ENCODE measurements around the gene POMGNT1. TPM values are rescaled to one million over a fixed set of nuclear protein-coding genes. Genes with fewer than 3 reads are reported as not detected.
A peak's percentile ranks its signal among the peaks of the same experiment; 100 is the strongest.

POMGNT1 gene
- total and polyA plus RNA-seq, 7 donors = 63.1 to 100 (median 81.1) TPM

- intact Hi-C loops (cut with DNase I) = loop anchor here in 1 of 2 donors (2.0 kb wide), 1 partner anchor 39 kb away; the partner anchor contains the start of gene PIK3R3
- H3K4me3 ChIP-seq = no peak overlapping the region
- no peaks in the 10 kb centered on the region for H3K9me3 ChIP-seq
- H3K27ac ChIP-seq = peak overlapping the region; percentile 32
- TF ChIP-seq CTCF (IDR thresholded peaks at IDR 0.05) = no peak
- WGBS, 3 donors = 17 to 33% (median 23%) methylated on average over 6 of the region's 6 CpGs
- no peaks in the 10 kb centered on the region for H3K36me3 ChIP-seq (ENCODE audit: insufficient read depth in 1 of 2, low read depth in 1 of 2)
- no peaks in the 10 kb centered on the region for H3K27me3 ChIP-seq (ENCODE audit: insufficient read depth in 3 of 3, low read length in 2 of 3)
- DNase-seq (no peak), ATAC-seq (no peak)
- peaks cover 43% of the 10 kb centered on the region for H3K4me1 ChIP-seq
Observed at GRCh38 chr1:46171871-46172270, 26.4 kb downstream of the POMGNT1 start.

GRCh38 chr1:46171351-46171750 is 26.9 kb downstream of the POMGNT1 start:
- Histone ChIP-seq H3K27ac (peak overlapping the region; percentile 32), H3K4me3 (no peak overlapping the region), H3K9me3 (no peaks in the 10 kb centered on the region), H3K4me1 (peaks cover 43% of the 10 kb centered on the region), H3K27me3 (ENCODE audit: insufficient read depth in 3 of 3, low read length in 2 of 3) (no peaks in the 10 kb centered on the region), H3K36me3 (ENCODE audit: insufficient read depth in 1 of 2, low read depth in 1 of 2) (no peaks in the 10 kb centered on the region)
- WGBS, 3 donors = 48 to 68% (median 51%) methylated on average over 8 of the region's 8 CpGs
- TF ChIP-seq CTCF (IDR thresholded peaks at IDR 0.05) = no peak
- ATAC-seq = peak in 1 of 4 donors; percentile 17
- intact Hi-C loops (cut with DNase I) = no loop called here
- peak; percentile 28 to 63 for DNase-seq

DNA sequence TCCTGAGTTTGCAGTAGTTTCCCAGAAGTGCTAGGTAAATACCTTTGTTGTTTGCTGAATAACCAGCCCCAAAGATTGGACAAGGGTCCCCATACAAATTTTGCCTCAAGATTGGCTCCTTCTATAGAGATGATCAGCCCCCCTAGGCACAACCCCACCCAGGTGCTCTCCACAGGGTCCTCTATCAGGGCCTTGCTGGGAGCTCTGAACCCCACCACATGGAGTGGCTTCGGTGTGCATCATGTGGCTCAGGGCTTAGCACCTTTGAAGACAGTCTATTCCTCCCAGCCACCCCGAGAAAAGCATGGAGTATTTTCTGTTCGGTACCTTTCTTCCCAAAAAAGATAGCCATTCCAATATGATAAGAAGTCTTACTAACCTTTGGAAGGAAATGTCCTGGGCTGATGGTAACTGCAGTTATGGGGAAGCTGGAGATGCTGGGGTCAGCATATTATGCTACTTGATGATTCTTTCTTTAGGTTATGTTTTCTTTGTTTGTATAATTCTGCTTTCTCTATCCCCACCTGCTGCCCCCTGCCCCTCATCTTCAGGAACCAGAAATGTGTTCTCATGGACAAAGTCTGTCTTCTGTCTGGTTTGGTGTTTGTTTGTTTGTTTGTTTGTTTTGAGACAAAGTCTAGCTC is 28.3 kb downstream of the POMGNT1 start:
- H3K27ac ChIP-seq = no peak overlapping the region
- H3K4me1 ChIP-seq = peaks cover 41% of the 10 kb centered on the region
- no peaks in the 10 kb centered on the region for H3K9me3 ChIP-seq
- no peaks in the 10 kb centered on the region for H3K36me3 ChIP-seq (ENCODE audit: insufficient read depth in 1 of 2, low read depth in 1 of 2)
- WGBS, 3 donors = 95 to 97% (median 97%) methylated on average over 3 of the region's 3 CpGs
- DNase-seq = no peak
- TF ChIP-seq CTCF (IDR thresholded peaks at IDR 0.05) = no peak
- no peak for ATAC-seq
- no peak overlapping the region for H3K4me3 ChIP-seq
- H3K27me3 ChIP-seq (ENCODE audit: insufficient read depth in 3 of 3, low read length in 2 of 3) = no peaks in the 10 kb centered on the region
- intact Hi-C loops (cut with DNase I) = no loop called here

DNA sequence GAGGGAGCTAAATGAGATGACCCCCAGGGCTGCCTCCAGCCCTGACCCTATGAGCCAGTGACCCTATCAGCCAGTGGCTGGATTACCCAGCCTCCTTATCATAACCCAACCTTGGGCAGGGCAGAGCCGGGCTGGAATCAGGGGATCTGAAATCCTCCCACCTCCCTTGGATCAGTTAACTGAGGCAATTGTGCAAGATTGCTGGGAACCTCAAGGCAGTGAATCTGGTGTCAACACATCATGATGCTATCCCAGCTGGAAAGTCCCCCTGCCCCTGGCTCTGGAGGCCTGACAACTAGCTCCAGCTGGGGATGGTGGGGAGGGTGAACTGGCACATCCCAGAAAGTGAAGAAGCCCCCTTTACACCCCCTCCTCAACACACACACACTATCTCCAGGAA is 29.8 kb downstream of the POMGNT1 start:
- no peaks in the 10 kb centered on the region for H3K9me3 ChIP-seq
- H3K4me1 ChIP-seq = peaks cover 26% of the 10 kb centered on the region
- intact Hi-C loops (cut with DNase I) = no loop called here
- H3K36me3 ChIP-seq (ENCODE audit: insufficient read depth in 1 of 2, low read depth in 1 of 2) = no peaks in the 10 kb centered on the region
- ATAC-seq (no peak), DNase-seq (no peak)
- H3K27me3 ChIP-seq (ENCODE audit: insufficient read depth in 3 of 3, low read length in 2 of 3) = no peaks in the 10 kb centered on the region
- no peak for TF ChIP-seq CTCF (IDR thresholded peaks at IDR 0.05)
- no peak overlapping the region for H3K4me3 ChIP-seq
- WGBS, 3 donors = 73 to 100% (median 97%) methylated on average over 1 of the region's 1 CpG
- H3K27ac ChIP-seq = no peak overlapping the region
